Ishikawa (cell line): ENCODE data around the gene DPH2.

ENCODE experiments used
- CEBPB ChIP-seq: IDR thresholded peaks from 2 replicates; pipeline ENCODE4 v1.6.1; 2012
- CREB1 ChIP-seq: IDR thresholded peaks from 2 replicates; pipeline ENCODE4 v1.6.1; 2012; ENCODE audit warnings: low read depth
- EGR1 ChIP-seq: IDR thresholded peaks from 2 replicates; pipeline ENCODE4 v1.6.1; 2012
- EP300 ChIP-seq: IDR thresholded peaks from 2 replicates; pipeline ENCODE4 v1.6.1; 2012; ENCODE audit warnings: borderline replicate concordance
- FOXM1 ChIP-seq: IDR thresholded peaks from 2 replicates; pipeline ENCODE4 v1.6.1; 2012; ENCODE audit warnings: low read depth, borderline replicate concordance
- NFIC ChIP-seq: IDR thresholded peaks from 2 replicates; pipeline ENCODE4 v1.6.1; 2012
- RAD21 ChIP-seq: IDR thresholded peaks from 2 replicates; pipeline ENCODE4 v1.6.1; 2012; ENCODE audit warnings: low read depth
- TAF1 ChIP-seq: IDR thresholded peaks from 2 replicates; pipeline ENCODE4 v1.6.1; 2012; ENCODE audit warnings: low read depth, mild to moderate bottlenecking
- TCF12 ChIP-seq: IDR thresholded peaks from 2 replicates; pipeline ENCODE4 v1.6.1; 2012; ENCODE audit warnings: low read depth
- TEAD4 ChIP-seq: IDR thresholded peaks from 2 replicates; pipeline ENCODE4 v1.6.1; 2012
- USF1 ChIP-seq: IDR thresholded peaks from 2 replicates; pipeline ENCODE4 v1.6.1; 2012
- YY1 ChIP-seq: IDR thresholded peaks from 2 replicates; pipeline ENCODE4 v1.6.1; 2012; ENCODE audit warnings: low read depth
- ZBTB7A ChIP-seq: IDR thresholded peaks from 2 replicates; pipeline ENCODE4 v1.6.1; 2012; ENCODE audit warnings: low read depth

DPH2 gene

GRCh38 chr1:44021156-44021555 is 51.3 kb downstream of the DPH2 start:
- TF ChIP-seq TCF12 (no peak), CREB1 (no peak), EGR1 (no peak), YY1 (no peak), RAD21 (no peak), USF1 (no peak)

GRCh38 chr1:44021581-44022321 is 51.9 kb downstream of the DPH2 start:
- TF ChIP-seq EGR1 (no peak), CEBPB (no peak), FOXM1 (no peak), YY1 (no peak), RAD21 (no peak), TAF1 (no peak), TCF12 (no peak), NFIC (no peak), ZBTB7A (no peak), EP300 (no peak), TEAD4 (no peak), CREB1 (no peak)
